Transverse colon (tissue), 4 donors: ENCODE results near the gene SAP30BP.

Experiments
- EP300 ChIP-seq: sonication (generic); formaldehyde crosslinking; IDR thresholded peaks from one replicate; pipeline ENCODE4 v1.6.1; 2017; ENCODE audit warnings: antibody characterized with exemption, low read depth
- POLR2A ChIP-seq: fragments of 450-650 bp; IDR thresholded peaks from one replicate; pipeline ENCODE4 v1.6.1; 2016; ENCODE audit warnings: antibody characterized with exemption, mild to moderate bottlenecking, moderate library complexity
- POLR2AphosphoS5 ChIP-seq, 3 donors: sonication (generic); formaldehyde crosslinking; IDR thresholded peaks; one replicate each; pipeline ENCODE4 v1.6.1; 2016; ENCODE audit warnings: antibody characterized with exemption in 3 of 3
- TF ChIP-seq, protein P1 (sequence below), 5 experiments: fragments of 200-600 bp in 3 of 5; fragments of 450-650 bp in 2 of 5; sonication (generic) in 3 of 5; IDR thresholded peaks; 1 replicate in 2 of 5; 2 replicates in 3 of 5; pipeline ENCODE4 v1.5.1; 2016 to 2017; ENCODE audit warnings: antibody characterized with exemption in 5 of 5, inconsistent platforms in 3 of 5, mild to moderate bottlenecking in 2 of 5, moderate library complexity in 1 of 5

DNA sequence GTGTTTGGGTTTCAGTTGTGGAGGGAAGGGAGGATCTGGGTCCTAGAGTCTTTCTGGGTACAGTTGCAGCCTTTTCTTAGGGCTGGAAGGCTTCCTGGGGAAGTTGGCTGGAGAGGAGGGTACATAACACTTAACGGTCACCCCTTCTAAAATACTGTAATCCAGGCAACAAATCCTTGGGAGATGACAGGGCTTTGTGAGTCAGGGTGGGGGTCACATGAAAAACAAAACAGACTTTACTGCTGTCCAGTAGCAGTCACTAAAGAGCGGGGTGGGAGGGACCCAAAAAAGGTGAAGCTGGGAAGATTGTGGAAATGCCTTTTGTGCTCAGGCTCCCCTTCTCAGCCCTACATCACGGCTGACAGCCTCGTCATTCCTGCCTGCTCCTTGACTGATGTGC lies 6.3 kb downstream of the SAP30BP start:
- TF ChIP-seq, protein P1, sequence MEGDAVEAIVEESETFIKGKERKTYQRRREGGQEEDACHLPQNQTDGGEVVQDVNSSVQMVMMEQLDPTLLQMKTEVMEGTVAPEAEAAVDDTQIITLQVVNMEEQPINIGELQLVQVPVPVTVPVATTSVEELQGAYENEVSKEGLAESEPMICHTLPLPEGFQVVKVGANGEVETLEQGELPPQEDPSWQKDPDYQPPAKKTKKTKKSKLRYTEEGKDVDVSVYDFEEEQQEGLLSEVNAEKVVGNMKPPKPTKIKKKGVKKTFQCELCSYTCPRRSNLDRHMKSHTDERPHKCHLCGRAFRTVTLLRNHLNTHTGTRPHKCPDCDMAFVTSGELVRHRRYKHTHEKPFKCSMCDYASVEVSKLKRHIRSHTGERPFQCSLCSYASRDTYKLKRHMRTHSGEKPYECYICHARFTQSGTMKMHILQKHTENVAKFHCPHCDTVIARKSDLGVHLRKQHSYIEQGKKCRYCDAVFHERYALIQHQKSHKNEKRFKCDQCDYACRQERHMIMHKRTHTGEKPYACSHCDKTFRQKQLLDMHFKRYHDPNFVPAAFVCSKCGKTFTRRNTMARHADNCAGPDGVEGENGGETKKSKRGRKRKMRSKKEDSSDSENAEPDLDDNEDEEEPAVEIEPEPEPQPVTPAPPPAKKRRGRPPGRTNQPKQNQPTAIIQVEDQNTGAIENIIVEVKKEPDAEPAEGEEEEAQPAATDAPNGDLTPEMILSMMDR (IDR thresholded peaks at IDR 0.05) = no peak
- no peak for TF ChIP-seq POLR2AphosphoS5 (IDR thresholded peaks at IDR 0.05)
- TF ChIP-seq POLR2A = no peak
- no peak for TF ChIP-seq EP300
